OCI-LY1 (cell line): Measurements from ENCODE around the gene AMDHD2.

Experiments
- CTCF ChIP-seq: fragments of 200-600 bp; sonication (generic), shearing (Covaris generic); IDR thresholded peaks from 2 replicates; pipeline ENCODE4 v1.5.1; 2017; ENCODE audit warnings: mild to moderate bottlenecking, antibody characterized with exemption, low read length, moderate library complexity, mixed read lengths
- EZH2 ChIP-seq: fragments of 200-600 bp; sonication (generic), shearing (Covaris generic); IDR thresholded peaks from 2 replicates; pipeline ENCODE4 v1.8.0; 2017; ENCODE audit warnings: borderline replicate concordance, mixed run types, mild to moderate bottlenecking, antibody characterized with exemption, low read length, moderate library complexity, mixed read lengths

- TF ChIP-seq CTCF (no peak), EZH2 (no peak)
Observed at GRCh38 chr16:2490190-2491105, 29.7 kb upstream of the AMDHD2 start.
